Measurements from ENCODE around the gene CUL9. TPM values are rescaled to one million over a fixed set of nuclear protein-coding genes. Genes with fewer than 3 reads are reported as not detected.

Gene CUL9
- total RNA-seq, 1 donor from 2014 or later: 11.1 TPM

- Histone ChIP-seq H3K27me3 (ENCODE audit: insufficient read depth, low read length) (peaks cover 12% of the 10 kb centered on the region), H3K4me3 (ENCODE audit: insufficient read depth, low read depth, low read length) (no peak overlapping the region), H3K9ac (ENCODE audit: low read length) (no peak overlapping the region), H2AFZ (ENCODE audit: low read depth, low read length) (no peak overlapping the region), H3K4me1 (ENCODE audit: insufficient read depth, low read length) (no peaks in the 10 kb centered on the region), H3K4me2 (ENCODE audit: low read length) (no peak overlapping the region), H3K36me3 (ENCODE audit: insufficient read depth, low read length) (no peaks in the 10 kb centered on the region), H3K27ac (ENCODE audit: low read depth, low read length) (no peak overlapping the region), H4K20me1 (ENCODE audit: insufficient read depth, low read length) (no peaks in the 10 kb centered on the region), H3K9me3 (ENCODE audit: insufficient read depth, low read depth, low read length) (no peaks in the 10 kb centered on the region), H3K79me2 (ENCODE audit: insufficient read depth, low read length) (no peaks in the 10 kb centered on the region)
- Mint-ChIP-seq H3K27ac (ENCODE audit: unreplicated experiment) (no peak overlapping the region), H3K4me1 (ENCODE audit: low read depth, unreplicated experiment) (peaks cover 10% of the 10 kb centered on the region), H3K4me3 (ENCODE audit: unreplicated experiment) (no peak overlapping the region), H3K27me3 (ENCODE audit: low read depth, unreplicated experiment) (peaks cover 64% of the 10 kb centered on the region), H3K9me3 (ENCODE audit: unreplicated experiment) (no peaks in the 10 kb centered on the region), H3K36me3 (ENCODE audit: low read depth, unreplicated experiment) (no peaks in the 10 kb centered on the region)
- no peak for DNase-seq (ENCODE audit: low read depth)
- FAIRE-seq: no peak
- TF ChIP-seq EZH2 (IDR thresholded peaks at IDR 0.05; ENCODE audit: insufficient read depth, low read length): no peak
- TF ChIP-seq, protein P1, sequence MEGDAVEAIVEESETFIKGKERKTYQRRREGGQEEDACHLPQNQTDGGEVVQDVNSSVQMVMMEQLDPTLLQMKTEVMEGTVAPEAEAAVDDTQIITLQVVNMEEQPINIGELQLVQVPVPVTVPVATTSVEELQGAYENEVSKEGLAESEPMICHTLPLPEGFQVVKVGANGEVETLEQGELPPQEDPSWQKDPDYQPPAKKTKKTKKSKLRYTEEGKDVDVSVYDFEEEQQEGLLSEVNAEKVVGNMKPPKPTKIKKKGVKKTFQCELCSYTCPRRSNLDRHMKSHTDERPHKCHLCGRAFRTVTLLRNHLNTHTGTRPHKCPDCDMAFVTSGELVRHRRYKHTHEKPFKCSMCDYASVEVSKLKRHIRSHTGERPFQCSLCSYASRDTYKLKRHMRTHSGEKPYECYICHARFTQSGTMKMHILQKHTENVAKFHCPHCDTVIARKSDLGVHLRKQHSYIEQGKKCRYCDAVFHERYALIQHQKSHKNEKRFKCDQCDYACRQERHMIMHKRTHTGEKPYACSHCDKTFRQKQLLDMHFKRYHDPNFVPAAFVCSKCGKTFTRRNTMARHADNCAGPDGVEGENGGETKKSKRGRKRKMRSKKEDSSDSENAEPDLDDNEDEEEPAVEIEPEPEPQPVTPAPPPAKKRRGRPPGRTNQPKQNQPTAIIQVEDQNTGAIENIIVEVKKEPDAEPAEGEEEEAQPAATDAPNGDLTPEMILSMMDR (IDR thresholded peaks at IDR 0.05; ENCODE audit: insufficient read depth, low read depth, low read length): no peak
Observed at GRCh38 chr6:43268355-43268700, 86.3 kb downstream of the CUL9 start.

- Mint-ChIP-seq H3K4me1 (ENCODE audit: low read depth, unreplicated experiment) (peaks cover 10% of the 10 kb centered on the region), H3K27me3 (ENCODE audit: low read depth, unreplicated experiment) (peaks cover 69% of the 10 kb centered on the region), H3K36me3 (ENCODE audit: low read depth, unreplicated experiment) (no peaks in the 10 kb centered on the region), H3K4me3 (ENCODE audit: unreplicated experiment) (no peak overlapping the region), H3K27ac (ENCODE audit: unreplicated experiment) (no peak overlapping the region), H3K9me3 (ENCODE audit: unreplicated experiment) (no peaks in the 10 kb centered on the region)
- no peak for TF ChIP-seq EZH2 (IDR thresholded peaks at IDR 0.05; ENCODE audit: insufficient read depth, low read length)
- TF ChIP-seq, protein P1 (IDR thresholded peaks at IDR 0.05; ENCODE audit: insufficient read depth, low read depth, low read length): no peak
- Histone ChIP-seq H3K4me1 (ENCODE audit: insufficient read depth, low read length) (no peaks in the 10 kb centered on the region), H3K27me3 (ENCODE audit: insufficient read depth, low read length) (peaks cover 12% of the 10 kb centered on the region), H3K4me2 (ENCODE audit: low read length) (peak overlapping the region; percentile 70), H3K36me3 (ENCODE audit: insufficient read depth, low read length) (no peaks in the 10 kb centered on the region), H3K79me2 (ENCODE audit: insufficient read depth, low read length) (no peaks in the 10 kb centered on the region), H3K9ac (ENCODE audit: low read length) (no peak overlapping the region), H2AFZ (ENCODE audit: low read depth, low read length) (no peak overlapping the region), H3K4me3 (ENCODE audit: insufficient read depth, low read depth, low read length) (no peak overlapping the region), H3K9me3 (ENCODE audit: insufficient read depth, low read depth, low read length) (no peaks in the 10 kb centered on the region), H4K20me1 (ENCODE audit: insufficient read depth, low read length) (no peaks in the 10 kb centered on the region), H3K27ac (ENCODE audit: low read depth, low read length) (no peak overlapping the region)
- no peak for DNase-seq (ENCODE audit: low read depth)
- no peak for FAIRE-seq
Observed at GRCh38 chr6:43268782-43269272, 86.8 kb downstream of the CUL9 start.

GRCh38 chr6:43269273-43270007 lies 87.4 kb downstream of the CUL9 start:
- peaks cover 12% of the 10 kb centered on the region for H3K27me3 ChIP-seq (ENCODE audit: insufficient read depth, low read length)

More at GRCh38 chr6:43269273-43270007, 87.4 kb downstream of the CUL9 start:
- Histone ChIP-seq H3K27ac (ENCODE audit: low read depth, low read length) (no peak overlapping the region), H3K4me1 (ENCODE audit: insufficient read depth, low read length) (no peaks in the 10 kb centered on the region), H4K20me1 (ENCODE audit: insufficient read depth, low read length) (no peaks in the 10 kb centered on the region), H2AFZ (ENCODE audit: low read depth, low read length) (no peak overlapping the region), H3K4me2 (ENCODE audit: low read length) (peak overlapping the region; percentile 70), H3K36me3 (ENCODE audit: insufficient read depth, low read length) (no peaks in the 10 kb centered on the region), H3K79me2 (ENCODE audit: insufficient read depth, low read length) (no peaks in the 10 kb centered on the region), H3K9me3 (ENCODE audit: insufficient read depth, low read depth, low read length) (no peaks in the 10 kb centered on the region), H3K9ac (ENCODE audit: low read length) (no peak overlapping the region), H3K4me3 (ENCODE audit: insufficient read depth, low read depth, low read length) (no peak overlapping the region)
- H3K9me3 Mint-ChIP-seq (ENCODE audit: unreplicated experiment): no peaks in the 10 kb centered on the region
- no peak overlapping the region for H3K27ac Mint-ChIP-seq (ENCODE audit: unreplicated experiment)
- FAIRE-seq (no peak), DNase-seq (ENCODE audit: low read depth) (no peak)
- no peaks in the 10 kb centered on the region for H3K36me3 Mint-ChIP-seq (ENCODE audit: low read depth, unreplicated experiment)
- peaks cover 10% of the 10 kb centered on the region for H3K4me1 Mint-ChIP-seq (ENCODE audit: low read depth, unreplicated experiment)
- peaks cover 73% of the 10 kb centered on the region for H3K27me3 Mint-ChIP-seq (ENCODE audit: low read depth, unreplicated experiment)
- no peak overlapping the region for H3K4me3 Mint-ChIP-seq (ENCODE audit: unreplicated experiment)
- no peak for TF ChIP-seq EZH2 (IDR thresholded peaks at IDR 0.05; ENCODE audit: insufficient read depth, low read length)
- TF ChIP-seq, protein P1 (IDR thresholded peaks at IDR 0.05; ENCODE audit: insufficient read depth, low read depth, low read length): no peak

Measured in astrocyte (in vitro differentiated cells and primary cell).